Kidney (tissue), 14 donors: ENCODE results near the gene CAMK4. TPM values are rescaled to one million over a fixed set of nuclear protein-coding genes. Genes with fewer than 3 reads are reported as not detected.

Experiments
- DNase-seq, 5 donors: peaks; one replicate each; pipeline ENCODE4 v3.0.0-alpha.2; 2013 to 2020
- FAIRE-seq: peaks from 2 replicates; lab custom pipeline; 2012; peaks lifted over from hg19 to GRCh38; lab: Jason Lieb, UNC
- H3K27ac ChIP-seq, 2 donors: one replicate each; pipeline ENCODE4 v1.7.0; 2013; ENCODE audit warnings: low read depth in 2 of 2, low read length in 2 of 2, inconsistent platforms in 1 of 2
- H3K27me3 ChIP-seq: one replicate; pipeline ENCODE4 v1.7.1; 2013; ENCODE audit warnings: low read length, inconsistent platforms; ENCODE audit not compliant: control insufficient read depth, insufficient read depth
- H3K36me3 ChIP-seq, 3 donors: one replicate each; pipeline versions ENCODE4 v1.7.0 to v1.7.1; 2013; ENCODE audit warnings: low read length in 3 of 3, control low read depth in 1 of 3, inconsistent platforms in 1 of 3; ENCODE audit not compliant: insufficient read depth in 3 of 3, control insufficient read depth in 2 of 3
- H3K4me1 ChIP-seq, 3 donors: one replicate each; pipeline versions ENCODE4 v1.7.0 to v1.7.1; 2013; ENCODE audit warnings: low read length in 3 of 3, inconsistent platforms in 1 of 3, low read depth in 1 of 3; ENCODE audit not compliant: control insufficient read depth in 2 of 3, insufficient read depth in 2 of 3
- H3K4me3 ChIP-seq, 3 donors: one replicate each; pipeline versions ENCODE4 v1.7.0 to v1.8.1; 2013; ENCODE audit warnings: low read length in 3 of 3, control low read depth in 1 of 3, inconsistent platforms in 1 of 3
- H3K9ac ChIP-seq, 3 donors: one replicate each; pipeline versions ENCODE4 v1.7.0 to v1.7.1; 2013; ENCODE audit warnings: low read length in 3 of 3, control low read depth in 1 of 3, inconsistent platforms in 1 of 3
- H3K9me3 ChIP-seq, 3 donors: one replicate each; pipeline versions ENCODE4 v1.7.0 to v1.7.1; 2013; ENCODE audit warnings: low read length in 3 of 3, control low read depth in 1 of 3, inconsistent platforms in 1 of 3; ENCODE audit not compliant: control insufficient read depth in 2 of 3, insufficient read depth in 1 of 3
- intact Hi-C: fragments of 100-400 bp; cut with DNase I; formaldehyde crosslinking; loops from one replicate; pipeline ENCODE4 v1.11.1; 2022
- polyA plus RNA-seq: library from polyadenylated mRNA; stranded (reverse); fragments of 350-450 nt; fragmentation: Illumina TruSeq; extraction: RNeasy Lipid Tissue Mini Kit (QIAGEN cat#74804); gene quantifications from one replicate; pipeline ENCODE4 v1.2.3, GENCODE V29; 2014; ENCODE audit warnings: low read depth, low replicate concordance; ENCODE audit not compliant: insufficient read depth
- total RNA-seq: library from RNA; stranded (reverse); fragmentation: NEBNext Ultra II Directional; extraction: Animal tissue kit (Norgen Biotek cat#: 25700); gene quantifications from one replicate; pipeline ENCODE4 v1.2.1, GENCODE V29; 2021
- TF ChIP-seq, protein P1 (sequence below): IDR thresholded peaks from 3 replicates; pipeline ENCODE4 v1.5.1; 2012; ENCODE audit warnings: mild to moderate bottlenecking, moderate library complexity, borderline replicate concordance; ENCODE audit not compliant: insufficient read depth; ENCODE audit errors: extremely low read depth
- donor health status: control.
- donor health status: control.
- donor health status: control.
- donor health status: control.
- donor health status: control.
- donor health status: DM: yes; HTN: yes; CAD: no.
- donor health status: Normal renal cell carcinoma (clear cell type).

Gene CAMK4
- total and polyA plus RNA-seq, 2 donors from 2014 or later, result 0.37 to 4.7 TPM

DNA sequence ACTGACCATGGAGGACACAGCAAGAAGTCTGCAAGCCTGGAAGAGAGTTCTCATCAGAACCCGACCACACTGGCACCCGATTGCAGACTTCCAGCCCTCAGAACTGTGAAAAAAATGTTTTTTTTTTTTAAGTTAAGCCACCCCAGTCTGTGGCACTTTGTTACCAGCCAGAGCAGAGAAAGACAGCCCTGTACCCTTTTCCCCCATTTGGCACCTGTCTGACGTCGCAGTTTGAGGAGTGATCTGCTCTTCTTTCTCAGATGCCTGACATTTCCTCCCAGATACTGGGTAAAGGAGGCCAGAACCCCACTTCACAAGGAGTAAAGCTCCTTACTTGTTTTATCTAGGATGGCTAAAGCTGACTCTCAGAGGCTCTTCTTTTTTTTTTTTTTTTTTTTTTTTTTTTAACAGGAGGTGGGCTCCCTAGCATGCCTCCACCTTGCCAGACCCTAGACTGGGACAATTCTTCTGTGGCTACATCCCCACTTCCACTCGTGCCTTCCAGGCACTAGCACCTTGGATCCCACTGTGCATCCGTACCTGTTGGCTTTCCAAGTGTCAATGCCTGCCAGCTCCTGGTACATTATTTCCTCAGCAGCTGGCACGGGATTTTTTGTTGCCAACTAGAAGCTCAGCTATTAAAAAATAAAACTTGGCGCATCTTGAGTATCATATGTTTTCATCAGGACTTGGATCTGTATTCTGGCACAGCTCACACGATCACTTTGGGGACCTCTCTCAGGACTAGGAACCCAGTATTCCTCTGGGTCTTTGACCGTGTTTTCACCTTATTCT lies 14.4 kb downstream of the CAMK4 start:
- DNase-seq (no peak), FAIRE-seq (no peak)
- Histone ChIP-seq H3K4me1 (no peaks in the 10 kb centered on the region), H3K9ac (no peak overlapping the region), H3K4me3 (no peak overlapping the region), H3K9me3 (peaks cover 0 to 2% (median 0%) of the 10 kb centered on the region in 3 donors), H3K27ac (no peak overlapping the region), H3K36me3 (no peaks in the 10 kb centered on the region), H3K27me3 (no peaks in the 10 kb centered on the region)
- intact Hi-C loops, result no loop called here
- TF ChIP-seq, protein P1, sequence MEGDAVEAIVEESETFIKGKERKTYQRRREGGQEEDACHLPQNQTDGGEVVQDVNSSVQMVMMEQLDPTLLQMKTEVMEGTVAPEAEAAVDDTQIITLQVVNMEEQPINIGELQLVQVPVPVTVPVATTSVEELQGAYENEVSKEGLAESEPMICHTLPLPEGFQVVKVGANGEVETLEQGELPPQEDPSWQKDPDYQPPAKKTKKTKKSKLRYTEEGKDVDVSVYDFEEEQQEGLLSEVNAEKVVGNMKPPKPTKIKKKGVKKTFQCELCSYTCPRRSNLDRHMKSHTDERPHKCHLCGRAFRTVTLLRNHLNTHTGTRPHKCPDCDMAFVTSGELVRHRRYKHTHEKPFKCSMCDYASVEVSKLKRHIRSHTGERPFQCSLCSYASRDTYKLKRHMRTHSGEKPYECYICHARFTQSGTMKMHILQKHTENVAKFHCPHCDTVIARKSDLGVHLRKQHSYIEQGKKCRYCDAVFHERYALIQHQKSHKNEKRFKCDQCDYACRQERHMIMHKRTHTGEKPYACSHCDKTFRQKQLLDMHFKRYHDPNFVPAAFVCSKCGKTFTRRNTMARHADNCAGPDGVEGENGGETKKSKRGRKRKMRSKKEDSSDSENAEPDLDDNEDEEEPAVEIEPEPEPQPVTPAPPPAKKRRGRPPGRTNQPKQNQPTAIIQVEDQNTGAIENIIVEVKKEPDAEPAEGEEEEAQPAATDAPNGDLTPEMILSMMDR, result no peak

DNA sequence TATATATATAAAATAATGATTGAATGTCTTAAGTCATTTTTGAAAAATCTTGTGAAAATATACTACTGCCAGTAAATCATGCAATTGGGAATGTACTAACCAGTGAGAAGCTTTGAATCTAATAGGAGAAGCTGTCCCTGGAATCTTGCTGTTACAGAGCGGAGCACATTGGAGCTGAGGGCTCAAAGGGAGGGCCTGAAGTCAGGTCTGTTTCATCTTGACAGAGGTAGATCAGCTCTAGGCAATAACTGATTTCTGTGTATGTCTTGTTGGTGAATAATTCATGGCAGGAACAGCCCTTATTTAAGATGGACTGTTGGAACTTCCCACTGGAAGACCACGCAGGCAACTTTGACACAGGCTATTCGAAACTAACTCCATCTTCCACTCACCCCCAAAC lies 17.5 kb downstream of the CAMK4 start:
- intact Hi-C loops, result no loop called here
- H3K9me3 ChIP-seq, result no peaks in the 10 kb centered on the region
- no peak overlapping the region for H3K4me3 ChIP-seq
- no peaks in the 10 kb centered on the region for H3K4me1 ChIP-seq
- H3K27ac ChIP-seq, result no peak overlapping the region
- TF ChIP-seq, protein P1, result no peak
- no peaks in the 10 kb centered on the region for H3K27me3 ChIP-seq
- H3K9ac ChIP-seq, result no peak overlapping the region
- no peaks in the 10 kb centered on the region for H3K36me3 ChIP-seq
- DNase-seq (no peak), FAIRE-seq (no peak)

DNA sequence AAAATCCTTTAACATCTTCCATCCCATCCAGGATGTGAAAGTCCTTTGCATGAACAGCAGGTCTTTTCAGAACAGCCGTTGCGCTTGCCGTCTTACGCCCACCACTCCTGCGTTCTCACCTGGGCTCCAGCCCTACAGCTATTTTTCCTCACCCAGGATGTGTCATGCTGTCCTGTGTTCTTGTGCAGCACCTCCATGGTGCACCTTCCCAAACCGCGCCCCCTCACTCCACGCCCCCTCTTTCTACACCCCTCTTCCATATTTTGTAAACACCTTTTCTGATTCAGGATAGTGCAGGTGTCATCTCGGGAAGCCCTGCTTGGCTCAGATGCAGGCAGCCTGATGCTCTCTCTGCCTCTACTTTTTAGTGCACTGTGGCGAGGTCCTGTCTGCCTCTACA lies 18.4 kb downstream of the CAMK4 start:
- H3K9me3 ChIP-seq, result no peaks in the 10 kb centered on the region
- intact Hi-C loops, result no loop called here
- H3K27me3 ChIP-seq, result no peaks in the 10 kb centered on the region
- DNase-seq (no peak), FAIRE-seq (no peak)
- H3K36me3 ChIP-seq, result no peaks in the 10 kb centered on the region
- TF ChIP-seq, protein P1, result no peak
- no peaks in the 10 kb centered on the region for H3K4me1 ChIP-seq
- no peak overlapping the region for H3K27ac ChIP-seq
- no peak overlapping the region for H3K4me3 ChIP-seq
- H3K9ac ChIP-seq, result no peak overlapping the region
